Jurkat, Clone E6-1 (cell line): ENCODE measurements around the gene DISP2.

Experiments used
- DNase-seq: peaks from one replicate; pipeline ENCODE4 v3.0.0-alpha.2; 2011; ENCODE audit warnings: low read depth, low spot score
- H3K4me3 ChIP-seq: 2 replicates; pipeline ENCODE4 v1.5.1; 2011; ENCODE audit warnings: mild to moderate bottlenecking, low read length, control low read depth, moderate library complexity

The DISP2 gene

DNA sequence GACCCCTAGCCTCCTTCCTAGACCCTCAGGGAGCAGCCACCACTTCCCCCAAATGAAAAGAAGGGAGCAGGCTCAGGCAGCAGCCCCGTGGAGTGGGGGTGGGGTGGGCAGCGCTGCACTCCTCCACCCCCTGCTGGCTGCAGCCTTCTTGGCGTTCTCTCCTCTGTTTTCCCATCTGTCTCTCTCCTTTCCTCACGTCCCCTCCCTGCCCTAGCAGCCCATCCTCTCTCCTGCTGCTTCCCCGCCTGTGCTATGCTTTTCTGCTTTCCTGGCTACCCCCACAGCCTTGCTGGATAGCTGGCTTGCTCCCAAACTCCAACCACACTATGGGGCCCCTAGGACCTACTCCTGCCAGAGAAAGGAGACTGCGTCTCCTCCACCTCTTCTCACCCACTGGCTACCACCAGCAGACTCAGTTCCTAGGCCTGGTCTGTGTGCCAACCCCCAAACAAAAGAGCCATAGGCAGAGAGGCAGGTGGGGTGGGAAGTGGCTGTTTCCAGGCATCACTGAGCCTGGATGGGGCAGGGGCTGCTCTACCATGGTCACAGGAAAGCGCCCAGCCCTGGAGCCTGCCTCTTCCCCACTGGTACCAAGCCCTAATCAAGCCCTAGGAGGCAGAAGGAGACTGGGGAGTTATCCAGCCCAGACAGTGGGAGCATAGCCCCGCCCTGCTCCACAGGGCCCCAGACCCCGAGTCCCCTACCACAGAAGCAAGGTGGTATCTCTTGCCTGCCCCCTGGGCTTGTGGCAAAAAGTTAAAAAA is 3.4 kb upstream of the DISP2 start:
- H3K4me3 ChIP-seq, result no peak overlapping the region
- peak; percentile 24 for DNase-seq

DNA sequence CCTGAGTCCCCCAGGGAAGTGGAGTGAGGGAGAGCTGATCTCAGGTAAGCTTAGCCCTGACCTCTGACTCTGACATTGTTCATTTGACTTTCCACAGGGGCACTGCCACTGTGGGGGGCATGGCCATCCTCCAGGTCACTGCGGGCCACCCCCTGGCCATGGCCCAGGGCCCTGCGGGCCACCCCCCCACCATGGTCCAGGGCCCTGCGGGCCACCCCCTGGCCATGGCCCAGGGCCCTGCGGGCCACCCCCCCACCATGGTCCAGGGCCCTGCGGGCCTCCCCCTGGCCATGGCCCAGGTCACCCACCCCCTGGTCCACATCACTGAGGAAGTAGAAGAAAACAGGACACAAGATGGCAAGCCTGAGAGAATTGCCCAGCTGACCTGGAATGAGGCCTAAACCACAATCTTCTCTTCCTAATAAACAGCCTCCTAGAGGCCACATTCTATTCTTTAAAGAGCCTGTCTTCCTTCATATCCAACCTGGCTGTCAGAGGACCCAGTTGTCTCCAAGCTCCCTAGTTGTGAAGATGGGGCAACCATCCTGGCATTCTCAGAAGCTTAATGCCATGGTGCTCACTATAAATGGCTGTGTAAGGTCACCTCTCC is 1.9 kb upstream of the DISP2 start:
- no peak overlapping the region for H3K4me3 ChIP-seq
- no peak for DNase-seq

DNA sequence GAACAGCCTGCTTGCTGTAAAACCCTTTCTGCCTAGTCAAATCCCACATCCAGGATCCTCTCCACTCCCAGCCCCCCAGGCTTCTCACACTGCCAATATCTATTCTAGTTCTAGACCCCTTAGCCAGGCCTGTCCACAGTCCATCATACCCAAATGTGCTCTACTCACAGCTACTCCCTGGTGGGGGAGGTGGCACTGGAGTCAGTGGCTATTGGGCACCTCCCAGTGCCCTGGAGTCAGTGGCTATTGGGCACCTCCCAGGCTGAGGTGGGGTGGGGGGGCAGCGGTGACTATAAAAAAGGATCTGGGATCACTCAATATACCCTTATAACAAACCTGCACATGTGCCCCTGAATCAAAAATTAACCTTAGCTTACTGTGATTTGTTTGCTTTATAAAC is 773 bp upstream of the DISP2 start:
- DNase-seq, result no peak
- H3K4me3 ChIP-seq, result peak overlapping the region; percentile 68

DNA sequence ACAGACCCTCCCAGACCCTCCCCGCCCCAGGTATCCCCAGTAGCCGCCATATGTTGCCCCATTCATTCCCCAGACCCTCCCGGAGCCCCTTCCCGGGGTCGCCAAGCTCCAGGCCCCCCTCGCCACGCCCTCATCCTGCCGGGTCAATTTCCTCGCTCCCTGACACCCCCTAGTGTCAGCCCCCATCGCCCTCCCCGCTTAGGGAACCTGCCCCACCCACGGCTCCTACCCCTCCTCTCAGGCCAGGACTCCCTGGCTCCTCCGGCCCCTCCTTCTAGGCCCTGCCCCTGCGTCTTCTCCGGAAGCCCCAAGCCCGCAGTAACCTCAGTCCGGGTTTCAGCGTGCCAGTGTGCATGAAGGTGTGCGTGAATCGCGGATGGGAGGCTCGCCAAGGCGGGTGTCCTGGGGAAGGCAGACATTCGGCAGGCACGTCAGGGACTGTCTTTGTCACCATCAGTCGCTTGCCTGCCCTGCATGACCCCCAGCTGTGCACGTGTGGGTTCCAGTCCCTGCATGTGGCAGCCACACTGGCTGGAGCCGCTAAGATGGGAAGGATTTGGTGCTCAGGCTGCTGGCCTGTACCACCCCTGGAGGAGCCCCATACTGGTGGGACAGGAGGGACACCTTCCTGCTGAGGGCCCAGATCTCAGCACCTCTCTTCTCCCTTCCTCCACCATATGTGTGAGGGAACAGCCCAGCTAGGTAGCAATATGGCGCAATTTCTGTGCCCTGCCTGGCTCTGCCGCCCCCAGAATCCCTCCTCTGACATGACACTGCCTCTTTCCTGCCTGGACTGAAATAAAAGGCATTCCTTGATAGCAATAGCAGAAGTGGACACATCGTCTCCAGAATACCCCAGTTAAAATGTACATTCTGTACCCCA is 693 bp downstream of the DISP2 start:
- H3K4me3 ChIP-seq, result peak overlapping the region; percentile 68
- DNase-seq, result peak; percentile 32

DNA sequence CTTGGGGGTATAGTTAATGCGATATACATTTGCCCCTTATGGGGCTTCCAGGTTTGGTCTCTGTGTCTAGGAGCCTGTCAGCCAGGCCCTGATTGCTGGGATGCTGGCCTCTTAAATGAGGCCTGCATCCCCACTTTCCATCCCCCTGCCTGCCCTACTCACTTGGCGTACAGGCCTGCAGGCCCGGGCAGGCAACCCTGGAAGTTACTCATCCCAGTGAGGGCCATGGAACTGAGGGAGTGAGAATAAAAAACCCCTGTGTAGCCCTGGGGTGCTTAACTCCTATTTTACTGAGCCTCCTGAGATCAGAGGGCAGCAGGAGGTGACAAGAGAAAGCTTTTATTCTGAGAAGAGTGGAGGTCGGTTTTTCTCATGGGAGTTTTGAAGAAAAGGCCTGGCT is 2.0 kb downstream of the DISP2 start:
- no peak for DNase-seq

DNA sequence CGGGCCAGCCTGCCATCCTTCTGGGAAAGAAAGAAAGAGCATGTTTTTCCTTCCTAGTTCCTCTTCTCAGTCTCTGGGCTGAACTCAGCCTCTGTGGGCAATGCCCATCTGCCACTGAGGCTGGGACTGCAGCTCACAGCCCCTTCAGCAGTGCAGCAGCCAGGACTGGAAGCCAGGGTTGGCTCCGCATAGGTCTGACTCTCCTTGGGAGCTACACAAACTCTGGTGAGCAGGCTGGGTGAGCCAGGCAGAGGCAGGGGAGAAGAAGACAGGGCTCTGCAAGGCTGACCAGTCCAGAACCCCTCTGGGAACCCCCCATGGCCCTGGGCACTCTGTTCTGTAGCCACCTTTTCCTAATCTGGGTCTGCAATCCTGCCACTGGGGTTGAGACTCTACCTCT is 3.6 kb downstream of the DISP2 start:
- DNase-seq, result no peak
- no peak overlapping the region for H3K4me3 ChIP-seq

More for the DNA sequence above, 2.0 kb downstream of the DISP2 start:
- H3K4me3 ChIP-seq, result no peak overlapping the region

DNA sequence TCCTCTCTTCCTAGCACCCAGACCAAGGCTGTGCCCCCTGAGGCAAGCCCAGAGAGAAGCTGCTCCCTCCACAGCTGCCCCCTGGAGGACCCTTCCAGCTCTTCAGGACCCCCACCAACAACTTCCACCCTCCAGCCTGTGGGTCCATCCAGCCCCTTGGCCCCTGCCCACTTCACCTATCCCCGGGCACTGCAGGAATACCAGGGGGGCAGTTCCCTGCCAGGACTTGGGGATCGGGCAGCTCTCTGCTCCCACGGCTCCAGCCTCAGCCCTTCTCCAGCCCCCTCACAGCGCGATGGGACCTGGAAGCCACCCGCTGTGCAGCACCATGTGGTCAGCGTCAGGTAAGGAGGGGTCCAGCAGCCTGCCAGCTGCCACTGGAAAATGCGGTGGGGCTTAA is 5.6 kb downstream of the DISP2 start:
- no peak overlapping the region for H3K4me3 ChIP-seq
- DNase-seq, result no peak

DNA sequence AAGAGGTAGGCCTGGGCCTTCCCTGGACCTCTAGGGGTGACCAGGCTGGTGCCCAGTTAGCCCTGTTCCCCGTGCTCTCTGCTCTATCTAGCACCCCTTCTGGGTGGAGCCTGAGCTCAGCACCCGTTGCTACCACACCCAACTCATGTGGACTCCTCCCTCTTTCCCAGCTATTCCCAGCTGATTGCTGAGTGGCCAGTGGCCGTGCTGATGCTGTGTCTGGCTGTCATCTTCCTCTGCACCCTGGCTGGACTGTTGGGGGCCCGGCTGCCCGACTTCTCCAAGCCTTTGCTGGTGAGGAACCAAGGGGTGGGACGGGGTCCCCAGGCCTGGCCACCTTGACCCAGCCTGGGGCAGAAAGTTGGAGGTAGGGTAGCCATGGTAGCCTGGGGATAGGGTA is 6.2 kb downstream of the DISP2 start:
- no peak overlapping the region for H3K4me3 ChIP-seq
- DNase-seq, result no peak

DNA sequence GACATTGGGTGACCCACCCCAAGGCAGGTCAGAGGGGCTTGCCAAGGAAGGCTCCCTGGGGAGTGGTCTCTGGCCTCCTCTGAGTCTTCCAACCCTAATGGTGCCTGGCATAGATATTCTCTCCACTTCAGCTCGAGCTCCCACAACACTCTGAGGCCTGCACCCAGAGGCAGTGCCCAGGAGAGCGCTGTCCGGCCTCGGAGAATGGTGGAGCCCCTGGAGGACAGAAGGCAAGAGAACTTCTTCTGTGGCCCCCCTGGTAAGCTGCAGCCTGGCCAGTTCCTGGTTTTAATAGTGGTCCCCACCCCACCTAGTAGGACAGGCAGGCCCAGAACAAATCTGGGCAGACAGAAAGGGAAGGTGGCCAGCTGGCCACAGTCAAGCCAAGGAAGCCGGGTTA is 7.0 kb downstream of the DISP2 start:
- H3K4me3 ChIP-seq, result no peak overlapping the region
- DNase-seq, result no peak

DNA sequence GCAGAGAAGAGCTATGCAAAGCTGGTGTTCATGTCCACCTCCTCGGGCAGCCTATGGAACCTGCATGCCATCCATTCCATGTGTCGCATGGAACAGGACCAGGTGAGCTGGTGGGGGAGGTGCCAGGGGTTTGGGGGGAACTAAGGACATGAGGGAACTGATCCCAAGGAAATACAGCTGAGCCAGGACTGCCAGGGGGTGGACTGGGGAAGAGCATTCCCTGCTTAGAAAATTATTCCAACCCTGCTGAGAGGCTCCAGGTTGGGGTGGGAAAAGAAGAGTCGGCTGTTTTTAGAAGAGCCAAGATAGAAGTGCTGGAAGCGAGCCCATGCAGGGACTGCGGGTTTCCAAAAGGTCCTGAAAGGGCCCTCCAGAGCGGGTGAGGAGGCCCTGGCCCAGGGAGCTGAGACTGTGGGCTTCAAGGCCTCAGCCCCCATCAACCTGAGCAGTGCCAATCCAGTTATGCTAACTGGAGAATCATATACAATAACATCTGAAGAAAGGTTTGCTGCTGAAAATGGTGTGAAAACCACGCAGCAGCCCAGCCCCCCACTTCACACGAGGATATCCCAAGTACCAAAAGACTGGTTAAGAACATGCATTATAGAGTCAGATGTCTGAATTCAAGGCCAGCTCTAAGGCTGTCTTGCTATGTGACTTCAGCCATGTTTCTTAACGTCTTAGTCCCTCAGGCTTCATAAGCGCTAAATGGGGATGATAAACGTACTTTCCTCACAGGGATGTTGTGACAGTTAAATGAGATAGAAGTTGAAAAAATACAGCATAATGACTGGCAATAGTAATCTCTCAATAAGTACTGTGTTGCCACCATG is 7.8 kb downstream of the DISP2 start:
- no peak for DNase-seq

DNA sequence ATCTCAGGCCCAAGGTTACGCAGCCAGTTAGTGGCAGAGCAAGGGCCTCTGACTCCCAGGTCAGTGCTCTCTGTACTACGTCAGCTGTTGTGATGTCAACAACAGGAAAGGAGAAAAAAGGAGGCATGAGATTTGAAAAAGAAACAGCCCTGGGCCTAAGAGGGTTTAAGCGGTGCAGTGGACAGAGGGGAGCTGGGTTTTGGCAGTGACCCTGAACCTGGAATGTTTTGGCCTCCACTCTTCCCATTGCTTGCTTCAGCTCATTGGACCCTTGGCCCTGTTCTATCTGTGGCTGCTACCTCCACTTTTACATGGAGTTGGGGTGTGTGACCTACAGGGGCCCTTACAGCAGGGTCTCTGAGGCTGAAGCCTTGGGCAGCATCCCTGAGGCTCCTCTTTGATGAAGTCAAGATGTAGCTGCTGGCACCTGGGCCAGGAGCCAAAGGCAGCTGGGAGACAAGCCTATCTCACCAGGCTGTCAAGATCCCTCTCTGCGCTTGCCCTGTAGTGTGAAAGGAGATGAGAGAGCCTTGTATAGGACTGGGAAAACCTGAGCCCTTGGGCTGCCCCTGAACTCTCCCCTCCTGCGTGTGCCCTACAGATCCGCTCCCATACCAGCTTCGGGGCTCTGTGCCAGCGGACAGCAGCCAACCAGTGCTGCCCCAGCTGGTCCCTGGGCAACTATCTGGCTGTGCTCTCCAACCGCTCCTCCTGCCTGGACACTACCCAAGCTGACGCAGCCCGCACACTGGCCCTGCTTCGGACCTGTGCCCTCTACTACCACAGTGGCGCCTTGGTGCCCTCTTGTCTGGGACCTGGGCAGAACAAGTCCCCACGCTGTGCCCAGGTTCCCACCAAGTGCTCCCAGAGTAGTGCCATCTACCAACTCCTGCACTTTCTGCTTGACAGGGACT is 8.7 kb downstream of the DISP2 start:
- H3K4me3 ChIP-seq, result peak overlapping the region; percentile 67
- DNase-seq, result no peak

More for the DNA sequence above, 7.8 kb downstream of the DISP2 start:
- no peak overlapping the region for H3K4me3 ChIP-seq

DNA sequence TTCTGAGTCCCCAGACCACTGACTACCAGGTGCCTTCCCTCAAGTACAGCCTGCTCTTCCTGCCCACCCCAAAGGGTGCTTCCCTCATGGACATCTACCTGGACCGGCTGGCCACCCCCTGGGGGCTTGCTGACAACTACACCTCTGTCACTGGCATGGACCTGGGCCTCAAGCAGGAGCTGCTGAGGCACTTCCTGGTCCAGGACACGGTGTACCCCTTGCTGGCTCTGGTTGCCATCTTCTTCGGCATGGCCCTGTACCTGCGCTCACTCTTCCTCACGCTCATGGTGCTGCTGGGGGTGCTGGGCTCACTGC is 9.3 kb downstream of the DISP2 start:
- H3K4me3 ChIP-seq, result peak overlapping the region; percentile 67

DNA sequence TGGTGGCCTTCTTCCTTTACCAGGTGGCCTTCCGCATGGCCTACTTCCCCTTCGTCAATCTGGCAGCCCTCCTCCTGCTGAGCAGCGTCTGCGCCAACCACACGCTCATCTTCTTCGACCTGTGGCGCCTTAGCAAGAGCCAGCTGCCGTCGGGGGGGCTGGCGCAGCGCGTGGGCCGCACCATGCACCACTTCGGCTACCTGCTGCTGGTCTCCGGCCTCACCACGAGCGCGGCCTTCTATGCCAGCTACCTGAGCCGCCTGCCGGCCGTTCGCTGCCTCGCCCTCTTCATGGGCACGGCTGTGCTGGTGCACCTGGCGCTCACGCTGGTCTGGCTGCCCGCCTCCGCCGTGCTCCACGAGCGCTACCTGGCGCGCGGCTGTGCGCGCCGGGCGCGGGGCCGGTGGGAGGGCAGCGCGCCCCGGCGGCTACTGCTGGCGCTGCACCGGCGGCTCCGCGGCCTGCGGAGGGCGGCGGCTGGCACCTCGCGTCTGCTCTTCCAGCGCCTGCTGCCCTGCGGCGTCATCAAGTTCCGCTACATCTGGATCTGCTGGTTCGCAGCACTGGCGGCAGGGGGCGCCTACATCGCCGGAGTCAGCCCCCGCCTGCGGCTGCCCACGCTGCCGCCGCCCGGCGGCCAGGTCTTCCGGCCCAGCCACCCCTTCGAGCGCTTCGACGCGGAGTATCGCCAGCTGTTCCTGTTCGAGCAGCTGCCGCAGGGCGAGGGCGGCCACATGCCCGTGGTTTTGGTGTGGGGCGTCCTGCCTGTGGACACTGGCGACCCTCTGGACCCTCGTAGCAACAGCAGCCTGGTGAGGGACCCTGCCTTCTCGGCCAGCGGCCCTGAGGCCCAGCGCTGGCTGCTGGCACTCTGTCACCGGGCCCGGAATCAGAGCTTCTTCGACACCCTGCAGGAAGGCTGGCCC is 9.9 kb downstream of the DISP2 start:
- peak; percentile 87 for DNase-seq
- H3K4me3 ChIP-seq, result peak overlapping the region; percentile 67

More for the DNA sequence above, 9.3 kb downstream of the DISP2 start:
- DNase-seq, result no peak

DNA sequence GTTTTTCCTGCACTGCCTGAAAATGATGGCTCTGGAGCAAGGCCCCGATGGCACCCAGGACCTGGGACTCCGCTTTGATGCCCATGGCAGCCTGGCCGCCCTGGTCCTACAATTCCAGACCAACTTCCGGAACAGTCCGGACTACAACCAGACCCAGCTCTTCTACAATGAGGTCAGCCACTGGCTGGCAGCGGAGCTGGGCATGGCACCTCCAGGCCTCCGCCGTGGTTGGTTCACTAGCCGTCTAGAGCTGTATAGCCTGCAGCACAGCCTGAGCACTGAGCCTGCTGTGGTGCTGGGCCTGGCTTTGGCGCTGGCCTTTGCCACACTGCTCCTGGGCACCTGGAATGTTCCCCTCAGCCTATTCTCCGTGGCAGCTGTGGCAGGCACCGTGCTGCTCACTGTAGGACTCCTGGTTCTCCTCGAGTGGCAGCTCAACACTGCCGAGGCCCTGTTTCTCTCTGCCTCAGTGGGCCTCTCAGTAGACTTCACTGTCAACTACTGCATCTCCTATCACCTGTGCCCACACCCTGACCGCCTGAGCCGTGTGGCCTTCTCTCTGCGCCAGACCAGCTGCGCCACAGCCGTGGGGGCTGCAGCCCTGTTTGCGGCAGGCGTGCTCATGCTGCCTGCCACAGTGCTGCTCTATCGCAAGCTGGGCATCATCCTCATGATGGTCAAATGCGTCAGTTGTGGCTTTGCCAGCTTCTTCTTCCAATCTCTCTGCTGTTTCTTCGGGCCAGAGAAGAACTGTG is 10.9 kb downstream of the DISP2 start:
- no peak overlapping the region for H3K4me3 ChIP-seq
- no peak for DNase-seq

DNA sequence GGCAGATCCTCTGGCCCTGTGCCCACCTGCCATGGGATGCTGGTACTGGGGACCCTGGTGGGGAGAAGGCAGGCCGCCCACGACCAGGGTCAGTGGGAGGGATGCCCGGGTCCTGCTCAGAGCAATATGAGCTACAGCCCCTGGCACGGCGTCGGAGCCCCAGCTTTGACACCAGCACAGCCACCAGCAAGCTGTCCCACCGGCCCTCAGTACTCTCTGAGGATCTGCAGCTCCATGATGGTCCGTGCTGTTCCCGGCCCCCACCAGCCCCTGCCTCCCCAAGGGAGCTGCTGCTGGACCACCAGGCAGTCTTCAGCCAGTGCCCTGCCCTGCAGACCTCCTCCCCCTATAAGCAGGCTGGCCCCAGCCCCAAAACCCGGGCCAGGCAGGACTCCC is 11.5 kb downstream of the DISP2 start:
- DNase-seq, result no peak
- H3K4me3 ChIP-seq, result no peak overlapping the region

DNA sequence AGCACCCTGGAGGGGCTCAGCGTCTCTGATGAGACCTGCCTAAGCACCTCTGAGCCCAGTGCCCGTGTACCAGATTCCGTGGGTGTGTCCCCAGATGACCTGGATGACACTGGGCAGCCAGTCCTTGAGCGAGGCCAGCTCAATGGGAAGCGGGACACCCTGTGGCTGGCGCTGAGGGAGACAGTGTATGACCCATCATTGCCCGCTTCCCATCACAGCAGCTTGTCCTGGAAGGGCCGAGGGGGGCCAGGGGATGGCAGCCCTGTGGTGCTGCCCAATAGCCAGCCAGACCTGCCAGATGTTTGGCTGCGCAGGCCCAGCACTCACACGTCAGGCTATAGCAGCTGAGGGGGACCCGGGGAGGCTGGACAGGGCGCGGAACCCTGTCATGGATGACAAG is 12.0 kb downstream of the DISP2 start:
- DNase-seq, result no peak
- no peak overlapping the region for H3K4me3 ChIP-seq

DNA sequence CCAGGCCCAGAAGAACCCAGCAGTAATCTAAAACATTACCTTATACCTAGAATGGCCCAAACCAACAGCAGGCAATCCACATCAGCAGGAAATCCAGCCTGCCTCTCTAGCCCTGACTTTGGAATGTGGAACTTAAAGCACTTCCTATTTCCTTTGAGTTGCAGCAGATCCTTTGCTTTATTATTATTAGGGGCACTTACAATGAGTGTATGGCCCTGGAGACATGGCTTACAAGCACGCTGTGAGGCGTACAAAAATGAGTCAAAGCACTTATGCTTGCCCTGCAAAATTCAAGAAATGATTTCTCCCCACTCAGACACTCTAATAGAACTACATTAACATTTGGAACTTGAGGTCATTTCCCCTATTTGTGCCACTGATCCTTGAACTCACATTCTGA is 15.0 kb downstream of the DISP2 start:
- H3K4me3 ChIP-seq, result no peak overlapping the region
- DNase-seq, result no peak
